Measurements from ENCODE around the gene RNASE13.

DNA sequence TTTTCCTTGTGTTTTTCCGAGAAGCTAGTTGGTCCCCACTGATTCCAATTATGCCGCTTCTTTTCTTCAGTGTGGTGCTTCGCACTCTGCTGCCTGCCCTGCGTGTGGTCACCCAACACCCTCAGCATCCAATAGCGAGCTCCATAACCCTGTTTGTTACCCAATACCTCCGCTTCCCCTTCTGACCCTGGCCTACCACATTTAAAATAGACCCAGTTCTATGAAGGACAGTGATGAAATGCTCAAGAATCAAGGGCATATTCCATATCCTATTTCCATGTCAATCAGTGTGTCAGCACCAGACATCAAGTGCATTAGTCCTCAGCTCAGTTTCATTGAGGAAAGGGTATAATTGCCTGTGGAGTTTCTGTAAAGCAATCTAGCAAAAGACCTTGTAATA is 19.3 kb downstream of the RNASE13 start:
- TF ChIP-seq, protein P1, sequence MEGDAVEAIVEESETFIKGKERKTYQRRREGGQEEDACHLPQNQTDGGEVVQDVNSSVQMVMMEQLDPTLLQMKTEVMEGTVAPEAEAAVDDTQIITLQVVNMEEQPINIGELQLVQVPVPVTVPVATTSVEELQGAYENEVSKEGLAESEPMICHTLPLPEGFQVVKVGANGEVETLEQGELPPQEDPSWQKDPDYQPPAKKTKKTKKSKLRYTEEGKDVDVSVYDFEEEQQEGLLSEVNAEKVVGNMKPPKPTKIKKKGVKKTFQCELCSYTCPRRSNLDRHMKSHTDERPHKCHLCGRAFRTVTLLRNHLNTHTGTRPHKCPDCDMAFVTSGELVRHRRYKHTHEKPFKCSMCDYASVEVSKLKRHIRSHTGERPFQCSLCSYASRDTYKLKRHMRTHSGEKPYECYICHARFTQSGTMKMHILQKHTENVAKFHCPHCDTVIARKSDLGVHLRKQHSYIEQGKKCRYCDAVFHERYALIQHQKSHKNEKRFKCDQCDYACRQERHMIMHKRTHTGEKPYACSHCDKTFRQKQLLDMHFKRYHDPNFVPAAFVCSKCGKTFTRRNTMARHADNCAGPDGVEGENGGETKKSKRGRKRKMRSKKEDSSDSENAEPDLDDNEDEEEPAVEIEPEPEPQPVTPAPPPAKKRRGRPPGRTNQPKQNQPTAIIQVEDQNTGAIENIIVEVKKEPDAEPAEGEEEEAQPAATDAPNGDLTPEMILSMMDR (IDR thresholded peaks at IDR 0.05; ENCODE audit: low read length), result no peak
- no peak for TF ChIP-seq EZH2 (IDR thresholded peaks at IDR 0.05; ENCODE audit: borderline replicate concordance, low read length)

Measured in OCI-LY1 (cell line).